ENCODE data around the gene ATG7. TPM values are rescaled to one million over a fixed set of nuclear protein-coding genes. Genes with fewer than 3 reads are reported as not detected.

The ATG7 gene
- polyA plus RNA-seq, 2 donors = 5.8 to 13.1 TPM

- no peaks in the 10 kb centered on the region for H3K9me3 ChIP-seq (ENCODE audit: control insufficient read depth in 2 of 2, insufficient read depth in 1 of 2, low read depth in 1 of 2, low read length in 1 of 2)
- peaks cover 5 to 22% of the 10 kb centered on the region in 2 donors for H3K4me1 ChIP-seq (ENCODE audit: control insufficient read depth in 2 of 2, insufficient read depth in 2 of 2, low read length in 1 of 2)
- no peaks in the 10 kb centered on the region for H3K36me3 ChIP-seq (ENCODE audit: control insufficient read depth in 2 of 2, insufficient read depth in 2 of 2, low read length in 1 of 2)
- WGBS, 2 donors = 93 to 97% methylated on average over 7 of the region's 7 CpGs
- peak overlapping the region in 1 of 2 donors; percentile 16 for H3K27ac ChIP-seq (ENCODE audit: low read depth in 2 of 2, low read length in 1 of 2)
- H3K4me3 ChIP-seq (ENCODE audit: low read depth in 1 of 2, low read length in 2 of 2) = no peak overlapping the region
- H3K27me3 ChIP-seq (ENCODE audit: control insufficient read depth in 1 of 2, insufficient read depth in 2 of 2, low read length in 2 of 2) = no peaks in the 10 kb centered on the region
Measured at GRCh38 chr3:11534793-11535101, 262.6 kb downstream of the ATG7 start.

- Histone ChIP-seq H3K9me3 (ENCODE audit: control insufficient read depth in 2 of 2, insufficient read depth in 1 of 2, low read depth in 1 of 2, low read length in 1 of 2) (no peaks in the 10 kb centered on the region), H3K27me3 (ENCODE audit: control insufficient read depth in 1 of 2, insufficient read depth in 2 of 2, low read length in 2 of 2) (no peaks in the 10 kb centered on the region), H3K36me3 (ENCODE audit: control insufficient read depth in 2 of 2, insufficient read depth in 2 of 2, low read length in 1 of 2) (no peaks in the 10 kb centered on the region), H3K4me3 (ENCODE audit: low read depth in 1 of 2, low read length in 2 of 2) (no peak overlapping the region), H3K4me1 (ENCODE audit: control insufficient read depth in 2 of 2, insufficient read depth in 2 of 2, low read length in 1 of 2) (peaks cover 3 to 19% of the 10 kb centered on the region in 2 donors), H3K27ac (ENCODE audit: low read depth in 2 of 2, low read length in 1 of 2) (no peak overlapping the region)
- 96 to 97% methylated on average over 13 of the region's 13 CpGs for whole genome bisulfite sequencing, 2 donors
Measured at GRCh38 chr3:11535243-11535960, 263.2 kb downstream of the ATG7 start.

GRCh38 chr3:11536132-11536935 lies 264.1 kb downstream of the ATG7 start:
- H3K36me3 ChIP-seq (ENCODE audit: control insufficient read depth in 2 of 2, insufficient read depth in 2 of 2, low read length in 1 of 2) = no peaks in the 10 kb centered on the region
- WGBS, 2 donors = 74 to 83% methylated on average over 23 of the region's 23 CpGs
- H3K27ac ChIP-seq (ENCODE audit: low read depth in 2 of 2, low read length in 1 of 2) = no peak overlapping the region
- H3K4me3 ChIP-seq (ENCODE audit: low read depth in 1 of 2, low read length in 2 of 2) = no peak overlapping the region
- no peaks in the 10 kb centered on the region for H3K27me3 ChIP-seq (ENCODE audit: control insufficient read depth in 1 of 2, insufficient read depth in 2 of 2, low read length in 2 of 2)
- H3K9me3 ChIP-seq (ENCODE audit: control insufficient read depth in 2 of 2, insufficient read depth in 1 of 2, low read depth in 1 of 2, low read length in 1 of 2) = no peaks in the 10 kb centered on the region
- peaks cover 3 to 17% of the 10 kb centered on the region in 2 donors for H3K4me1 ChIP-seq (ENCODE audit: control insufficient read depth in 2 of 2, insufficient read depth in 2 of 2, low read length in 1 of 2)

GRCh38 chr3:11536936-11537612 lies 264.9 kb downstream of the ATG7 start:
- Histone ChIP-seq H3K27ac (ENCODE audit: low read depth in 2 of 2, low read length in 1 of 2) (no peak overlapping the region), H3K4me1 (ENCODE audit: control insufficient read depth in 2 of 2, insufficient read depth in 2 of 2, low read length in 1 of 2) (peaks cover 3 to 19% of the 10 kb centered on the region in 2 donors), H3K9me3 (ENCODE audit: control insufficient read depth in 2 of 2, insufficient read depth in 1 of 2, low read depth in 1 of 2, low read length in 1 of 2) (no peaks in the 10 kb centered on the region), H3K36me3 (ENCODE audit: control insufficient read depth in 2 of 2, insufficient read depth in 2 of 2, low read length in 1 of 2) (no peaks in the 10 kb centered on the region), H3K4me3 (ENCODE audit: low read depth in 1 of 2, low read length in 2 of 2) (no peak overlapping the region), H3K27me3 (ENCODE audit: control insufficient read depth in 1 of 2, insufficient read depth in 2 of 2, low read length in 2 of 2) (no peaks in the 10 kb centered on the region)
- 91% methylated on average over 12 of the region's 12 CpGs for WGBS, 2 donors

GRCh38 chr3:11538581-11538980 lies 266.4 kb downstream of the ATG7 start:
- H3K27ac ChIP-seq (ENCODE audit: low read depth in 2 of 2, low read length in 1 of 2) = no peak overlapping the region
- WGBS, 2 donors = 96 to 100% methylated on average over 2 to 3 of the region's 3 CpGs
- H3K36me3 ChIP-seq (ENCODE audit: control insufficient read depth in 2 of 2, insufficient read depth in 2 of 2, low read length in 1 of 2) = no peaks in the 10 kb centered on the region
- no peaks in the 10 kb centered on the region for H3K9me3 ChIP-seq (ENCODE audit: control insufficient read depth in 2 of 2, insufficient read depth in 1 of 2, low read depth in 1 of 2, low read length in 1 of 2)
- H3K4me1 ChIP-seq (ENCODE audit: control insufficient read depth in 2 of 2, insufficient read depth in 2 of 2, low read length in 1 of 2) = peaks cover 3 to 16% of the 10 kb centered on the region in 2 donors
- H3K4me3 ChIP-seq (ENCODE audit: low read depth in 1 of 2, low read length in 2 of 2) = no peak overlapping the region
- no peaks in the 10 kb centered on the region for H3K27me3 ChIP-seq (ENCODE audit: control insufficient read depth in 1 of 2, insufficient read depth in 2 of 2, low read length in 2 of 2)

- no peak overlapping the region for H3K27ac ChIP-seq (ENCODE audit: low read depth in 2 of 2, low read length in 1 of 2)
- peaks cover 0 to 13% of the 10 kb centered on the region in 2 donors for H3K4me1 ChIP-seq (ENCODE audit: control insufficient read depth in 2 of 2, insufficient read depth in 2 of 2, low read length in 1 of 2)
- H3K9me3 ChIP-seq (ENCODE audit: control insufficient read depth in 2 of 2, insufficient read depth in 1 of 2, low read depth in 1 of 2, low read length in 1 of 2) = no peaks in the 10 kb centered on the region
- 83 to 88% methylated on average over 5 of the region's 5 CpGs for WGBS, 2 donors
- H3K4me3 ChIP-seq (ENCODE audit: low read depth in 1 of 2, low read length in 2 of 2) = no peak overlapping the region
- no peaks in the 10 kb centered on the region for H3K36me3 ChIP-seq (ENCODE audit: control insufficient read depth in 2 of 2, insufficient read depth in 2 of 2, low read length in 1 of 2)
- no peaks in the 10 kb centered on the region for H3K27me3 ChIP-seq (ENCODE audit: control insufficient read depth in 1 of 2, insufficient read depth in 2 of 2, low read length in 2 of 2)
Measured at GRCh38 chr3:11539218-11539617, 267.0 kb downstream of the ATG7 start.

GRCh38 chr3:11539677-11540076 lies 267.5 kb downstream of the ATG7 start:
- no peaks in the 10 kb centered on the region for H3K9me3 ChIP-seq (ENCODE audit: control insufficient read depth in 2 of 2, insufficient read depth in 1 of 2, low read depth in 1 of 2, low read length in 1 of 2)
- 83 to 95% methylated on average over 14 of the region's 14 CpGs for WGBS, 2 donors
- no peak overlapping the region for H3K4me3 ChIP-seq (ENCODE audit: low read depth in 1 of 2, low read length in 2 of 2)
- peaks cover 0 to 8% of the 10 kb centered on the region in 2 donors for H3K4me1 ChIP-seq (ENCODE audit: control insufficient read depth in 2 of 2, insufficient read depth in 2 of 2, low read length in 1 of 2)
- H3K27ac ChIP-seq (ENCODE audit: low read depth in 2 of 2, low read length in 1 of 2) = no peak overlapping the region
- no peaks in the 10 kb centered on the region for H3K27me3 ChIP-seq (ENCODE audit: control insufficient read depth in 1 of 2, insufficient read depth in 2 of 2, low read length in 2 of 2)
- no peaks in the 10 kb centered on the region for H3K36me3 ChIP-seq (ENCODE audit: control insufficient read depth in 2 of 2, insufficient read depth in 2 of 2, low read length in 1 of 2)

GRCh38 chr3:11541321-11542303 lies 269.4 kb downstream of the ATG7 start:
- no peak overlapping the region for H3K4me3 ChIP-seq (ENCODE audit: low read depth in 1 of 2, low read length in 2 of 2)
- no peaks in the 10 kb centered on the region for H3K9me3 ChIP-seq (ENCODE audit: control insufficient read depth in 2 of 2, insufficient read depth in 1 of 2, low read depth in 1 of 2, low read length in 1 of 2)
- WGBS, 2 donors = 84 to 90% methylated on average over 16 of the region's 16 CpGs
- H3K27me3 ChIP-seq (ENCODE audit: control insufficient read depth in 1 of 2, insufficient read depth in 2 of 2, low read length in 2 of 2) = no peaks in the 10 kb centered on the region
- no peaks in the 10 kb centered on the region for H3K36me3 ChIP-seq (ENCODE audit: control insufficient read depth in 2 of 2, insufficient read depth in 2 of 2, low read length in 1 of 2)
- H3K4me1 ChIP-seq (ENCODE audit: control insufficient read depth in 2 of 2, insufficient read depth in 2 of 2, low read length in 1 of 2) = peaks cover 0 to 2% of the 10 kb centered on the region in 2 donors
- H3K27ac ChIP-seq (ENCODE audit: low read depth in 2 of 2, low read length in 1 of 2) = no peak overlapping the region

- Histone ChIP-seq H3K27ac (ENCODE audit: low read depth in 2 of 2, low read length in 1 of 2) (no peak overlapping the region), H3K27me3 (ENCODE audit: control insufficient read depth in 1 of 2, insufficient read depth in 2 of 2, low read length in 2 of 2) (no peaks in the 10 kb centered on the region), H3K4me3 (ENCODE audit: low read depth in 1 of 2, low read length in 2 of 2) (no peak overlapping the region), H3K36me3 (ENCODE audit: control insufficient read depth in 2 of 2, insufficient read depth in 2 of 2, low read length in 1 of 2) (no peaks in the 10 kb centered on the region), H3K9me3 (ENCODE audit: control insufficient read depth in 2 of 2, insufficient read depth in 1 of 2, low read depth in 1 of 2, low read length in 1 of 2) (no peaks in the 10 kb centered on the region), H3K4me1 (ENCODE audit: control insufficient read depth in 2 of 2, insufficient read depth in 2 of 2, low read length in 1 of 2) (peaks cover 0 to 2% of the 10 kb centered on the region in 2 donors)
- 85 to 91% methylated on average over 7 of the region's 7 CpGs for WGBS, 2 donors
Measured at GRCh38 chr3:11542551-11542950, 270.4 kb downstream of the ATG7 start.
